Fibroblast of skin of scalp (primary cell): Measurements from ENCODE around the gene SYT3.
A peak's percentile ranks its signal among the peaks of the same experiment; 100 is the strongest.
"Not testable (repeated sequence)": the region's sequence is repeated elsewhere in the genome, so short reads cannot be mapped to it uniquely, and the experiment has no call there.

Source experiments
- DNase-seq: peaks from one replicate; pipeline ENCODE4 v3.0.0-alpha.2; 2013

Gene SYT3

GRCh38 chr19:50636317-50637085, 3.2 kb downstream of the SYT3 start:
- no peak for DNase-seq

DNA sequence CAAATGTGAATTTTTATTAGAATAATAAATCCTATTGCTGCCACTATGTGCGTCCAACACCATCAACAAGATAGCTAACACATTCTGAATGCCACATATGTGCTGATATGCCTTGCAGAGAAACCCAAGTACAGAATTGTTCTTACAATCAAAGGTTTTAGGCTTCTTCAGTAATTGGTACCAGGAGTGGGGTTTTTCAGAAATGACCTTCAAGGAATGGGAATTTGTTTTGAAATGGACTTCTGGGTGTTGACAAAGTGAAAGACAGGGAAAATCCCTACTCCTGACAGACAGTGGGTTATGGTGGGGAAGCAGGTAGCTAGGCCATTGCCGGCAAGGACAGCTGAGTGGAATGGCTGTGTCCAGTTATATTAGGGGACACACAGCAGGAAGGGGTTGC, 5.7 kb downstream of the SYT3 start:
- DNase-seq = no peak

DNA sequence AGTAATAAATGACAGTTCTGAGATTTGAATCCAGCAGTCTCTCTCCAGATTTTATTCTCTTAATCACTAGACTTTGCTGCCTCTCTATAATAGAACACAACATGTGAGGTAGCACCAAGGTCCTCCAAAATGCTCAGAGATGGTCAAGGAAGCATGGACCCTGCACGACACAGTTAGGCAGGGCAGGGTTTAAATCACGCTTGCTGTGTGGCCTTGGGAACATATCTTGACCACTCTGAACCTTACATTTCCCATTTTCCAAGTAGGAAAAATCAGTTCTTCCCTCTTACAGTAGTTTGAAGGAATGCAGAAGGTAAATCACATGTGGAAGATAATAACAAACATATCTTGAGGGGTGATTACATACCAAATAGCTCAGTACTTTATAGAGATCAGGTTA, 6.3 kb downstream of the SYT3 start:
- DNase-seq = no peak

DNA sequence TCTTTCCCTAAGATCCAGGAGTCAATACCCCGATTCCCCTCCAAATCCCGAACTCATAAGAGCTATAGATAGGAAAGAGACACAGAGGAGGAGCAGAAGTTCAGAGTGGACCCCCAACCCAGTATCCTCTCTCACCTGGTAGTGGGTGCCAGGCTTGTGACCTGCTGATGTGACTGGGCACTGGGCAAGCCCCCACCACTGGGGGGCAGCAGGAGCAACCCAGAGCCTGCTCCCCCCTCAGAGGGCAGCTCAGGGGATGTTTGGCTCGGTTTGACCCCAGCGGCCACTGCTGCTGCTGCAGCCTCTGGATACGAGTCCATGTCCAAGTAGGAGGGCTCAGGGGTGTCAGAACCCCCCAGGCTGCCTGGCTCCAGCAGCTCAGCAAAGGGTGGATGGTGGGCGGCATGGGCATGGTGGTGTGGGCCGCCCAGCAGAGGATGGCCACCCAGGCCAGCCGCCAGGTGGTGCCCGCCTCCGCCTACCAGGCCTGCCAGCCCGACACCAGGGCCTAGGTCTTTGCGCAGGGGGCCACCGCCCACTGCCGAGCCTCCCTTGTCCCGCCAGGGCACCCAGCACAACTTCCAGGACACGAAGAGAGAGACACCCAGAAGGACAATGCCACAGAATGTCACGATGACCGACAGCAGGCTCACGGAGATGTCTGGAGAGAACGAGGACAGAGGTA, 7.4 kb downstream of the SYT3 start:
- DNase-seq = no peak

- DNase-seq = no peak
Measured at GRCh38 chr19:50629801-50630200, 9.9 kb downstream of the SYT3 start.

DNA sequence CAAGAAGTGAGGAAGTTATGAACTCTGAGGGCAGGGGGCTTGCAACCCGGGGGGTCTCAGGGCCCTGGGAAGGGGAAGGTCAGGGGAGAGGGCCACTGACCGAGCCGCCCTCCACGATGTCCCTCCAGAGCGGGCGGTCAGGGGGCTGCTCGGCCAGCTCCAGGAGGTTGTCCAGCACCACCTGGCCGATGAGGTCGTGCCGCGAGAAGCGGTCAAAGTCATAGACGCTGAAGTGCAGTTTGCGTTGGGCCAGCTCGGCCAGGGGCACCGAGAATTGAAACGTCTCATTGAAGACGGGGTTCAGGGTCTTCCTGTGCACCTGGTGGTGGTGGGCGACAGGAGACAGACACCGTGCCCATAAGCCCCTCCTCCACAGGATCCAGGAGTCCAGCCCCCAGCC, 10.5 kb downstream of the SYT3 start:
- no peak for DNase-seq

DNA sequence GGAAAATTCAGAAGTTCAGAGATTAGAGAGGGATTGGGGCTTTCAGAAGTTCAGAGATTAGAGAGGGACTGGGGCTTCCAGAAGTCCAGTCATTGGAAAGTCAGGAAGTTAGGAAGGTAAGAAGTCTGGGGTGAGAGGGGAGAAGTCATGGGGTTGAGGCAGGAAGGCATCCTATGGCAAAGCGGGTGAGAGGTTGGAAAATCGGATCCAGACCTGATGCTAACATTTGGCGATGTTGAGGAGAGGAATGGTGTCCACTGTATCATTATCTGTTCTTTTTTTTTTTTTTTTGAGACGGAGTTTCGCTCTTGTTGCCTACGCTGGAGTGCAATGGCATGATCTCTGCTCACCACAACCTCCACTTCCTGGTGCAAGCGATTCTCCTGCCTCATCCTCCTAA, 11.1 kb downstream of the SYT3 start:
- no peak for DNase-seq

GRCh38 chr19:50628146-50628545, 11.5 kb downstream of the SYT3 start:
- DNase-seq = no peak

DNA sequence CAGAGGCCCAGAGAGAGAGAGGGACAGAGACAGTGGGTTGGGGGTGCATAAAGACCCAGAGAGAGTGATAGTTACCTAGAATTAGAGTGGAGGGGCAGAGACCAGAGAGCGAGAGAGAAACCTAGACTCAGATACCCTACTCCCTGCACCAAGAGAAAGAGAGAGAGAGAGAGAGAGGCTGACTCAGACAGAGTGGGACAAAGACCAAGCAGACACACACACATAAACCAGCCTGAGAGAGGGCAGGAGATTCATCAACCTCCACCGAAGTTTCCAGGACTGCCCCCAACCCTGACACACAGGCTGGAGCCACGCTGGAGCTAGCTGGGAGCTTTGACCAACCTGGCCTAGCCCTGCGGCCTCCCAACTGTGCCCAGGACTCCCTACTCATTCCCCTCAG, 12.9 kb downstream of the SYT3 start:
- no peak for DNase-seq

DNA sequence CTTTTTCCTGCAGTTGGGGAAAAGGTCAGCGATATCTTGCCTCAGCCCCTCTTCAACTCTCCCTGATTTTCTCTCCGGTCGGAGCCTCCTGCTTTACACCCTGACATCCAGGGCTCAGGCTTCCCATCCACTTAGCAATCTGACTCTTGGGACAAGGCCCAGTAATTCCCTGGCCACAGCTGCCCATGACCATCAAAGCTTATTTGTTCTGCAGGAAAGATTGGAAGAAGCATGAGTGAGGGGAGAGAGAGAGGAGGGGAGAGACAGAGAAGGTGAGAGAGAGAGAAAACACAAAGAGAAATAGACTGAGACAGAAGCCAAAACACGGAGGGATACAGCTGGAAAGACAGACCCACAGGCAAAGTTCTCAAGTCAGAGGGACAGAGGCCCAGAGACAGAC, 13.7 kb downstream of the SYT3 start:
- no peak for DNase-seq

GRCh38 chr19:50624949-50625600, 14.6 kb downstream of the SYT3 start:
- DNase-seq = no peak

- DNase-seq = not testable (repeated sequence)
Measured at GRCh38 chr19:50620394-50620906, 19.2 kb downstream of the SYT3 start.

DNA sequence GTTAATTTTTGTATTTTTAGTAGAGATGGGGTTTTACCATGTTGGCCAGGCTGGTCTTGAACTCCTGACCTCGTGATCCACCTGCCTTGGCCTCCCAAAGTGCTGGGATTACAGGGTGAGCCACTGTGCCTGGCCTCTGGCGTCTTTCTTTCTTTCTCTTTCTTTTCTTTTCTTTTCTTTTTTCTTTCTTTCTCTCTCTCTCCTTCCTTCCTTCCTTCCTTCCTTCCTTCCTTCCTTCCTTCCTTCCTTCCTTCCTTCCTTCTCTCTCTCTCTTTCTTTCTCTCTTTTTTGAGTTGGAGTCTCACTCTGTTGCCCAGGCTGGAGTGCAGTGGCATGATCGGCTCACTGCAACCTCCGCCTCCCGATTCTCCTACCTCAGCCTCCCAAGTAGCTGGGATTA, 20.5 kb downstream of the SYT3 start:
- DNase-seq = not testable (repeated sequence)

GRCh38 chr19:50618379-50618778, 21.3 kb downstream of the SYT3 start:
- DNase-seq = not testable (repeated sequence)

DNA sequence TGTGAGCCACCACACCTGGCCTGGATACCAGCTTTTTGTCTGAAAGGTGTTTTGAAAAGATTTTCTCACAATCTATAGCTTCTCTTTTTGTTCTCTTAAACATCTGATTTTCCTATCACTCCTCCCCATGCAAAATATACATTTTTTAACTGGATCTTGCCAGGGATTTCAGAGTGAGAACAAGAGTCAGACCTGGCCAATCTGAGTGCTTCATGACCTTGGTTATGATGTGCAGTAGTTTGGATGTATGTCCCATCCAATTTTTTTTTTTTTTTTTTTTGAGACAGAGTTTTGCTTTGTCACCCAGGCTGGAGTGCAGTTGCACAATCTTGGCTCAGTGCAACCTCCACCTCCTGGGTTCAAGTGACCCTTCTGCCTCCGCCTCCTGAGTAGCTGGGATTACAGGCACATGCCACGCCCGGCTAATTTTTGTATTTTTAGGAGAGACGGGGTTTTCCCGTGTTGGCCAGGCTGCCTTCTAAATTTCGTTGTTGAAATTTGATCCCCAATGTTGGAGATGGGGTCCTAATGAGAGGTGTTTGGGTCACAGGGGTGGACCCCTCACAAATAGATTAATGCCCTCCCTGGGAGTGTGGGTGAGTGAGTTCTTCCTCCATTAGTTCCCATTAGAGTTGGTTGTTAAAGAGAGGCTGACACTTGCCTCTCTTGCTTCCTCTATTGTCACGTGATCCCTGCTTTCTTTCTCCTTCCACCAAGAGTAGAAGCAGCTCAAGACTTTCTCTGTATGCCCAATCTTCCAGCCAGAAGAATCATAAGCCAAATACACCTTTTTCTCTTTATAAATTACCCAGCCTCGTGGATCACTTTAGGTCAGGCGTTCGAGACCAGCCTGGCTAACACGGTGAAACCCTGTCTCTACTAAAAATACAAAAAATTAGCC, 26.9 kb downstream of the SYT3 start:
- not testable (repeated sequence) for DNase-seq

DNA sequence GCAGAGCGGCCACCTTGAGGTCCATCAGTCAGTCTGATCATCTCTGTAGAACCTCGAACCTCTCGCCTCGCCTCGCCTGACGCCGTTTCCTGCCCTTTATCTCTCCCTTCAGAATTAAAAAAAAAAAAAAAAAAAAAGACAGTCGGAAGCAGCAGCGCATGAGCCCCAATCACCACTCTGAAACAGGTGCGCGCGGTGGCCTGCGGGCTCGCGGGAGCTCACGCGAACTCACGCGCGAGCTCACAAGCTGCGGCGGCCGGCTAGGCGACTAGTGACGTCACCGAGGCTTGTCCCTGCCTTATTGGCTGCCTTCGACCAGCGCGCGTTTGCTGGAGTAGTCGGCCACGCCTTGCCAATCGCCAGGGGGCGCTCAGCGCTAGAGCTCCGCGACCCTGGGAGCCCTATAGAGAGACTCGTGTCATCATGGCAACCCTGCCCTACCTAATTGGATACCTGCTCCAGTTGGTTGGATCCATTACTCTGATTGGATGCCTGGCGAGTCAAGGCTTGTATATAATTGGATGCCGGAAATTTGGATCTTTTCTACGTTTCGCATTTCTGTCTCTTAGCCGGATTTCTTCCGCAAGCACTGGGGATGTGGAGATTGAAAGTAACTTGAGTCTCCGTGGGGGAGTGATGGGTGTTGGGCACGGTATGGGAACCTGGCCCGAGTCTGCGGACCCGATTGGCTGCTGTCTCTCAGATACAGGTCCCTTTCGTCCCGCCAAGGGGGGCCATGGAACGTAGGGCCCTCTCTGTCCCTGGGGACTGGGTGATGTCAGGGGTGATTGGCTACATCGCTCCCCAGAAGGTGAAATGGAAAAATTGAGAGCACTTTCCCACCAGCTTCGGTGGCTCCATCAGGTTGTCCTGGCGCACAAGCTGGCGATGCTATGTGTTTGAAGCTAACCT, 31.6 kb downstream of the SYT3 start:
- DNase-seq = peak; percentile 71

DNA sequence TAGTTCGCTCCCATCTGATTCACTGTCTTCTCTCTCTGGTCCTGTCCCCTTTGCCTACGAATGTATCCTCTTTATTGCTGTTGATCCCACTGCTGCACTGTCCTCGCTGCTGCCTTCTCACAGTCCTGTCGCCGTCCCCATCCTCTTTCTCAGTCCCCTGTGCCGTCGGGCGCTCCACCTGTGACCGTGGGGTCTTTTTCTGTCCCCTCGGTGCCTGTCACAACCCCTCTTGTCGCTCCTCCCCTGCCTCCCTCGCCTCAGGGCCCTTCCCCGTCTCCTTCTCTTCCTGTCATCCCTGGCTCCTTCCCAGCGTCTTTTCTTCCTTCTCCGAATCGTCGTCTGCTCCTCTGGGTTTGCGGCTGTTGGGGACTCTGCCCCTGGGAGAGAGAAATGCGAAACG, 32.3 kb downstream of the SYT3 start:
- DNase-seq = no peak

DNA sequence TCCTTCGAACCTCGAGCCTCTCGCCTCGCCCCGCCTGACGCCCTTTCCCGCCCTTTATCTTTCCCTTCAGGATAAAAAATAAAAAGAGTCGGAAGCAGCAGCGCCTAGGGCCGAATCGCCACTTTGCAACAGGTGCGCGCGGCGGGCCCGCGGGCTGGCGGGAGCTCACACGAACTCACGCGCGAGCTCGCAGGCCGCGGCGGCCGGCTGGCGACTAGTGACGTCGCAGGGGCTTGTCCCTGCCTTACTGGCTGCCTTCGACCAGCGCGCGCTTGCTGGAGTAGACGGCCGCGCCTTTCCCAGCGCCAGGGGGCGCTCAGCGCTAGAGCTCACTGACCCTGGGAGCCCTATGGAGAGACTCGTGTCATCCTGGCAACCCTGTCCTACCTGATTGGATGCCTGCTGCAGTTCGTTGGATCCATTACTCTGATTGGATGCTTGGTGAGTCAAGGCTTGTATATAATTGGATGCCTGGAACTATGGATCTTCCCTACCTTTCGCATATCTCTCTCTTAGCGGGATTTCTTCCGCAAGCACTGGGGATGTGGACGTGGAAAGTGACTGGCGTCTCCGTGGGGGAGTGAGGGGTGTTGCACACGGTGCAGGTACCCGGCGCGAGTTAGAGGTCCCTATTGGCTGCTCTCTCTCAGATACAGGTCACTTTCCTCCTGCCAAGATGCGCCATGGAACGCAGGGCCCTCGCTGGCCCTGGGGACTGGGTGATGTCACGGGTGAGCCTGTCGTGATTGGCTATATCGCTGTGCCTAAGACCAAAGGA, 33.4 kb downstream of the SYT3 start:
- DNase-seq = not testable (repeated sequence)

DNA sequence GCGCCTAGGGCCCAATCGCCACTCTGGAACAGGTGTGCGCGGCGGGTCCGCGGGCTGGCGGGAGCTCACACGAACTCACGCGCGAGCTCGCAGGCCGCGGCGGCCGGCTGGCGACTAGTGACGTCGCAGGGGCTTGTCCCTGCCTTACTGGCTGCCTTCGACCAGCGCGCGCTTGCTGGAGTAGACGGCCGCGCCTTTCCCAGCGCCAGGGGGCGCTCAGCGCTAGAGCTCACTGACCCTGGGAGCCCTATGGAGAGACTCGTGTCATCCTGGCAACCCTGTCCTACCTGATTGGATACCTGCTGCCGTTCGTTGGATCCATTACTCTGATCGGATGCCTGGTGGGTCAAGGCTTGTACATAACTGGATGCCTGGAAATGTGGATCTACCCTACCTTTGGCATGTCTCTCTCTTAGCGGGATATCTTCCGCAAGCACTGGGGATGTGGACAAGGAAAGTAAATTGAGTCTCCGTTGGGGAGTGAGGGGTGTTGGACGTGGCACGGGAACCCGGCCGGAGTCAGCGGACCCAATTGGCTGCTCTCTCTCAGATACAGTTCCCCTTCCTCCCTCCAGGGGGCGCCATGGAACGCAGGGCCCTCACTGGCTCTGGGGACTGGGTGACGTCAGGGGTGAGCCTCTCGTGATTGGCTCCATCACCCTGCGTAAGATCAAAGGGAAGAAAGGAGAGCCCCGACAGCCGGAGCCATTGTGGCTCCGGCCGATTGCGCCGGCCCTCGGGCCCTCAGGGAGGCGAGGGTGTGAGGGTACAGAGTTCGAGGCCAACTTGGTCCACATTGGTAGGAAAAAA, 35.2 kb downstream of the SYT3 start:
- DNase-seq = not testable (repeated sequence)

DNA sequence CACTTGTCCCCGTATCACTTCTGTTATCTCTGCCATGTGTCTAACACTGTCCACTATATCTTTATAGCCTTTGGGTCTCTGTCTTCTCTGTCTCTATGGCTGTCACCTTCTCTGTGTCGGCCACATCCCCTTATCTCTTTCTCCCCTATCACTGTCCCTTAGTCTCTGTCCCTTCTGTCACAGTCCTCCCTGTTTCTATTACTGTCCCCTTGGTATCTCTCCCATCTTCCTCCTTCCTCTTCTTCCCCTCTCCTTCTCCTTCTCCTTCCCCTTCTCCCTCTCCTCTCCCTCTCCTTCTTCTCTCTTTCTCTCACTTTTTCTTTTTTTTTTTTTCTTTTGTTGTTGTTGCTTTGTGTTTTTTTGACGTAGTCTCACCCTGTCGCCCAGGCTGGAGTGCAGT, 36.7 kb downstream of the SYT3 start:
- no peak for DNase-seq
